Islet precursor cell (in vitro differentiated cells): ENCODE measurements around the gene SPOP.

Experiments used
- DNase-seq: peaks from one replicate; pipeline ENCODE4 v3.0.0-alpha.2; 2018

SPOP gene

GRCh38 chr17:49612726-49613125 is 65.2 kb downstream of the SPOP start:
- DNase-seq: no peak

- DNase-seq: no peak
Observed at GRCh38 chr17:49610883-49611584, 66.9 kb downstream of the SPOP start.

GRCh38 chr17:49604314-49604869 is 73.5 kb downstream of the SPOP start:
- peak; percentile 69 for DNase-seq

GRCh38 chr17:49603720-49604119 is 74.2 kb downstream of the SPOP start:
- no peak for DNase-seq

GRCh38 chr17:49603238-49603637 is 74.7 kb downstream of the SPOP start:
- no peak for DNase-seq

GRCh38 chr17:49602783-49603182 is 75.1 kb downstream of the SPOP start:
- no peak for DNase-seq

- peak; percentile 49 for DNase-seq
Observed at GRCh38 chr17:49600949-49601348, 76.9 kb downstream of the SPOP start.

GRCh38 chr17:49598918-49599317 is 79.0 kb downstream of the SPOP start:
- peak; percentile 47 for DNase-seq

GRCh38 chr17:49597928-49598655 is 79.8 kb downstream of the SPOP start:
- no peak for DNase-seq

GRCh38 chr17:49597436-49597835 is 80.5 kb downstream of the SPOP start:
- no peak for DNase-seq

GRCh38 chr17:49596613-49597244 is 81.2 kb downstream of the SPOP start:
- DNase-seq: no peak

GRCh38 chr17:49595980-49596379 is 81.9 kb downstream of the SPOP start:
- no peak for DNase-seq

GRCh38 chr17:49595328-49595727 is 82.6 kb downstream of the SPOP start:
- DNase-seq: peak; percentile 21

- DNase-seq: peak; percentile 53
Observed at GRCh38 chr17:49592263-49592662, 85.6 kb downstream of the SPOP start.

- peak; percentile 43 for DNase-seq
Observed at GRCh38 chr17:49590874-49591273, 87.0 kb downstream of the SPOP start.

GRCh38 chr17:49589577-49589927 is 88.3 kb downstream of the SPOP start:
- no peak for DNase-seq

GRCh38 chr17:49588726-49589576 is 88.9 kb downstream of the SPOP start:
- DNase-seq: peak; percentile 36

GRCh38 chr17:49588312-49588711 is 89.6 kb downstream of the SPOP start:
- DNase-seq: peak; percentile 49

- no peak for DNase-seq
Observed at GRCh38 chr17:49587366-49588073, 90.4 kb downstream of the SPOP start.

GRCh38 chr17:49585422-49586027 is 92.4 kb downstream of the SPOP start:
- DNase-seq: peak; percentile 95

- DNase-seq: no peak
Observed at GRCh38 chr17:49583889-49584288, 94.0 kb downstream of the SPOP start.

- DNase-seq: no peak
Observed at GRCh38 chr17:49583226-49583625, 94.7 kb downstream of the SPOP start.
